Activated CD8-positive, alpha-beta memory T cell treated with anti-CD3 and anti-CD28 coated beads, Interleukin-2, amount 10 ng/mL, durations not matched to agents 7 days and 5 days (primary cell): ENCODE data around the gene MB21D2. TPM values are rescaled to one million over a fixed set of nuclear protein-coding genes. Genes with fewer than 3 reads are reported as not detected.
"Not testable (repeated sequence)": the region's sequence is repeated elsewhere in the genome, so short reads cannot be mapped to it uniquely, and the experiment has no call there.

ENCODE experiments used
- ATAC-seq: fragments of 150-1000 bp; cut with Tn5 transposase; one replicate; pipeline ENCODE4 v1.10.0; 2021; ENCODE audit warnings: moderate library complexity
- CTCF ChIA-PET: fragments of 350-600 bp; sonication (Branson Sonifier 250); formaldehyde crosslinking; loops from one replicate; lab custom pipeline; 2021; ENCODE audit warnings: antibody characterized with exemption; lab: Charles Lee
- DNase-seq: peaks from one replicate; pipeline ENCODE4 v3.0.0-alpha.2; 2020
- H3K27ac Mint-ChIP-seq: one replicate; pipeline ENCODE4 v1.8.0; 2021; ENCODE audit warnings: mild to moderate bottlenecking, mixed read lengths
- H3K27me3 Mint-ChIP-seq: one replicate; pipeline ENCODE4 v1.8.0; 2021; ENCODE audit warnings: mixed read lengths
- H3K36me3 Mint-ChIP-seq: one replicate; pipeline ENCODE4 v1.8.0; 2021; ENCODE audit warnings: mild to moderate bottlenecking, mixed read lengths
- H3K4me1 Mint-ChIP-seq: one replicate; pipeline ENCODE4 v1.8.0; 2021; ENCODE audit warnings: mixed read lengths
- H3K4me3 Mint-ChIP-seq: one replicate; pipeline ENCODE4 v1.8.0; 2021; ENCODE audit warnings: mild to moderate bottlenecking, moderate library complexity, mixed read lengths
- H3K9me3 Mint-ChIP-seq: one replicate; pipeline ENCODE4 v1.8.0; 2022; ENCODE audit warnings: low read depth, mixed read lengths
- total RNA-seq, 2 experiments: library from RNA; stranded (reverse); gene quantifications; one replicate each; pipeline ENCODE4 v1.2.3, GENCODE V29; 2021

Gene MB21D2
- total RNA-seq, 2 experiments from 2014 or later = 2.7 to 7.0 TPM

DNA sequence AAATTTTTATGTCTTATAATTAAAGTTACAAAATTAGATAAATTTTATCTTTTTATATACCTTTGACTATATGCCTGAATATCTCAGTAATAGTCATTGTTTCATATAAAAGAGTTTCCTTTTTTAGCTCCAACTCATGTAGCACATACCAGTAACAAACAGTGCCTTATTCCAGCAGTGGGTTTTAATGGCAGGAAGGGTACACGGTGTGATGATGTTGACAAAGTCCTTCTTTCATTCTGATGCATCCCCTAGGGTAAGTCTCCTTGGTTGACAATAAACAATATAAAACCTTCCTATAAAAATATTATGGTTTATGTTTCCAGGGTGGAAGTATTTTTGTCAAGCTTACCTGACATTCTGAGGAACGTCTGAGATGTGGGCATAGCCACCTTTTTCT, 113.2 kb downstream of the MB21D2 start:
- CTCF ChIA-PET = interaction anchor here (0.7 kb wide), 1 partner anchor 695 kb away, joined by 3 read pairs; no protein-coding TSS in a partner anchor
- DNase-seq = no peak

DNA sequence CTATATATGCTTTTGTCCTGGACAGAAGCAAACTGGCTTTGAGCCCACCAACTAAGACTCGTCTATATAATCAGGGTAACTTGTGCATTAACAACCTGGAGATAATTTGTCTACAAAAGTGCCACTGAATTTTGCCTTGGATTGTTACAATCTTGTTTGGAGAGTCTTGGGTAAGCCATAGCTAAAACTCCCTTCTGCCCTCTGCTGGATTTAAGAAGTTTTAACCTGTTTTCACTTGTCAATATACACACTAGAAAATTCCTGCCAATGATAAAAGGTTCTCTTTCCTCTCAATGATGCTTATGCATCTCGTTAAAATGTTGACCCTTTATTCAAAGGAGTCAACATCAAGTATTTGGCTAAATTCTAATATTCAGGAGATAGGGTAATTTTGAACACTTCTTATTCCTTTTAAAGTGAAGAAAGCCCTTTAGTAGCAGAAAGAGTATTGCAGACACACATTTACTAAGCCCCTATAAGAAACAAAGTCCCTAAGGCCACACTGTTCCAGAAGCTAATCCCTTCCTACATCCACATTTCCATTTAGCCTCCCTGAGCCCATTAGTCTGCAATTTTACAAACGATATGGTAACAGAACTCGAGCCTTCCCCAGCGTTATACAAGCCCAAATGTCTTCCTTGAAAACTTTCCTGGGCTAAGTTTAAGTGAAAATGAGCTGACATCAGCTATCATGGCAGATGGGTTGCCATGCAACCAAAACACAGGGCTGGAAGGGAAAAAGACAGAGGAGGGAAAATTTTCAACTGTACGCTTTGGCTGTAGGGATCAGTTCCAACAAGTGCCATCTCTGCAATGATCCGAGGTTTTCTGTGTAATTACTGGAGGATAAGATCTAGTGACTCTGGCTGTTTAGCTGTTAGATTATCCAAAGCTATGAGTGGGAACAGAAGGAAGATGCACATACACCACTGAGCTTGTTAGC, 114.4 kb downstream of the MB21D2 start:
- H3K4me1 Mint-ChIP-seq = no peaks in the 10 kb centered on the region
- DNase-seq (no peak), ATAC-seq (no peak)
- CTCF ChIA-PET = interaction anchor here (1.1 to 1.9 kb wide), 4 partner anchors 10 to 335 kb away, joined by 4 to 9 read pairs (median 5); no protein-coding TSS in a partner anchor
- H3K27me3 Mint-ChIP-seq = no peaks in the 10 kb centered on the region
- H3K9me3 Mint-ChIP-seq = no peaks in the 10 kb centered on the region
- no peak overlapping the region for H3K27ac Mint-ChIP-seq
- no peak overlapping the region for H3K4me3 Mint-ChIP-seq
- no peaks in the 10 kb centered on the region for H3K36me3 Mint-ChIP-seq

More for the DNA sequence above, 113.2 kb downstream of the MB21D2 start:
- Mint-ChIP-seq H3K27ac (no peak overlapping the region), H3K36me3 (no peaks in the 10 kb centered on the region), H3K27me3 (peaks cover 2% of the 10 kb centered on the region), H3K4me1 (no peaks in the 10 kb centered on the region), H3K4me3 (no peak overlapping the region), H3K9me3 (no peaks in the 10 kb centered on the region)
- no peak for ATAC-seq

DNA sequence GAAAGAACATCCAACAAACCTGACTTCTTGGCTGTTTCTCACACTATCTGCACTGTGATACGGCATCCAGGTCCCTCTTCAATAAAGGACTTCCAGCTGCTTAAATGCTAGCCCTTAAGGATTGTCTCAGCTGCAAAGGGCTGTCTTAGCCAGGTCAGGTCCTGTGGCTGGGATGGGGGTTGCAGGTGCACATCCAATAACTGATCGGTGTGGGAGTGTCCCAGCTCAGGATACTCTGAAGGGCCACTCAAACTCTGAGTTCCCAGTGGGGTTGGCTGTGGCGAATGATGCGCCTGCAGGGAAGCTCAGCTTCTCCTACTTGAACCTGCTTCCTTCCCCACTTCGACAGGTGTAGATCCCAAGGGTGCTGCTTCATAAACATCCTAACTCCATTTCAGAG, 115.7 kb downstream of the MB21D2 start:
- no peak overlapping the region for H3K4me3 Mint-ChIP-seq
- CTCF ChIA-PET = interaction anchor here (0.7 to 1.9 kb wide), 5 partner anchors 11 to 334 kb away, joined by 3 to 9 read pairs (median 3); no protein-coding TSS in a partner anchor
- no peak overlapping the region for H3K27ac Mint-ChIP-seq
- DNase-seq (no peak), ATAC-seq (no peak)
- no peaks in the 10 kb centered on the region for H3K4me1 Mint-ChIP-seq
- no peaks in the 10 kb centered on the region for H3K9me3 Mint-ChIP-seq
- no peaks in the 10 kb centered on the region for H3K27me3 Mint-ChIP-seq
- H3K36me3 Mint-ChIP-seq = no peaks in the 10 kb centered on the region

- Mint-ChIP-seq H3K4me1 (no peaks in the 10 kb centered on the region), H3K9me3 (no peaks in the 10 kb centered on the region), H3K27ac (no peak overlapping the region), H3K4me3 (no peak overlapping the region), H3K36me3 (no peaks in the 10 kb centered on the region), H3K27me3 (no peaks in the 10 kb centered on the region)
- ATAC-seq (no peak), DNase-seq (no peak)
- CTCF ChIA-PET = no interaction called here
Measured at GRCh38 chr3:192799721-192800120, 117.9 kb downstream of the MB21D2 start.

DNA sequence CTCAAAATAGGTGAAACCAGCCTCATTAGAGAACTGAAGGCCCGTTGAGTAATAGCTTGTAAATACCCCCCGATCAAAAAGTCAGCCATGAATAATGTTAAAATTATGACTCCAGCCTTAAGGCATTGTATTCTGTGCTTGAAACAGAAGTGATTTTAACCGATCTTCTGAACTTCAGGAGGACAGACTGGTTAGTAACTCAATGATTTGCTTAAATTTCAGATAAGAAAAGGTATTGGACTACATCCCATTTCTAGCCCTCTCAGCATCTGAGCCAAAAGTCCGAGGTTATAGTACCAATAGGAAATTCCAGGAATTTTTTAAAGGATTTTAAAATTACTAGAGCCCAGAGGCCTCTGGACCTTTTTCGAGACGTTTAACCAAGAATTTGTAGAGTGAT, 122.6 kb downstream of the MB21D2 start:
- H3K9me3 Mint-ChIP-seq = no peaks in the 10 kb centered on the region
- DNase-seq = no peak
- CTCF ChIA-PET = no interaction called here
- no peaks in the 10 kb centered on the region for H3K4me1 Mint-ChIP-seq
- no peak overlapping the region for H3K27ac Mint-ChIP-seq
- no peak for ATAC-seq
- no peaks in the 10 kb centered on the region for H3K27me3 Mint-ChIP-seq
- H3K36me3 Mint-ChIP-seq = no peaks in the 10 kb centered on the region
- no peak overlapping the region for H3K4me3 Mint-ChIP-seq

- Mint-ChIP-seq H3K4me3 (no peak overlapping the region), H3K27me3 (no peaks in the 10 kb centered on the region), H3K4me1 (no peaks in the 10 kb centered on the region), H3K9me3 (peaks cover 2% of the 10 kb centered on the region), H3K27ac (no peak overlapping the region), H3K36me3 (no peaks in the 10 kb centered on the region)
- DNase-seq (no peak), ATAC-seq (no peak)
- CTCF ChIA-PET = no interaction called here
Measured at GRCh38 chr3:192794216-192794615, 123.4 kb downstream of the MB21D2 start.

DNA sequence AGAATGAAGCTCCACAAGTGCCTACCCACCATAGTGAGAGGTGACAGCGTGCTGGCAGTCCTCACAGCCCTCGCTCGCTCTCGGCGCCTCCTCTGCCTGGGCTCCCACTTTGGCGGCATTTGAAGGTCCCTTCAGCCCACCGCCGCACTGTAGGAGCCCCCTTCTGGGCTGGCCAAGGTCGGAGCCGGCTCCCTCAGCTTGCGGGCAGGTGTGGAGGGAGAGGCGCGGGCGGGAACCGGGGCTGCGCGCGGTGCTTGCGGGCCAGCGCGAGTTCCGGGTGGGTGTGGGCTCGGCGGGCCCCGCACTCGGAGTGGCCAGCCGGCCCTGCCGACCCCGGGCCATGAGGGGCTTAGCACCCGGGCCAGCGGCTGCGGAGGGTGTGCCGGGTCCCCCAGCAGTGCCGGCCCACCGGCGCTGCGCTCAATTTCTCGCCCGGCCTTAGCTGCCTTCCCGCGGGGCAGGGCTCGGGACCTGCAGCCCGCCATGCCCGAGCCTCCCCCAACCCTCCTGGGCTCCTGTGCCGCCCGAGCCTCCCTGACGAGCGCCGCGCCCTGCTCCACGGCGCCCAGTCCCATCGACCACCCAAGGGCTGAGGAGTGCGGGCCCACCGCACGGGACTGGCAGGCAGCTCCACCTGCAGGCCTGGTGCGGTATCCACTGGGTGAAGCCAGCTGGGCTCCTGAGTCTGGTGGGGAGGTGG, 128.7 kb downstream of the MB21D2 start:
- not testable (repeated sequence) for H3K9me3 Mint-ChIP-seq, ATAC-seq, DNase-seq, H3K27ac Mint-ChIP-seq, H3K4me1 Mint-ChIP-seq, H3K27me3 Mint-ChIP-seq, H3K4me3 Mint-ChIP-seq, H3K36me3 Mint-ChIP-seq
- CTCF ChIA-PET = interaction anchor here (0.8 kb wide), 1 partner anchor 252 kb away, joined by 3 read pairs; no protein-coding TSS in a partner anchor

DNA sequence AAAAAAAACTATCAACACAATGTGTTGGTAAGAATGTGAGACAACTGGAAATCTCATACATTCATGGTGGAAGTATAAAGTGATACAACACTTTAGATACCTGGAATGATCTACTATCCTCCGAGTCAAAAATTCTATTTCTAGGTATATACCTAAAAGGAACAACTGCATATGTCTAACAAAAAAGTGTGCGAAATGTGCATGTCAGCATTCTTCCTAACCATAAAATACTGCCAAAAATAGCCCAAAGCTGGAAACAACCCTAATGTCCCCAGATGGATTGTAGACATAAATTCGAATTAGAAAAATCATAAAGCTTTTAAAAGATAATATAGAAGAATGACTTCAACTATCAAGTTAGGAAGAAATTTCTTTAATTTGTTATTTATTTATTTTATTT, 139.1 kb downstream of the MB21D2 start:
- no peak for ATAC-seq
- no peaks in the 10 kb centered on the region for H3K27me3 Mint-ChIP-seq
- DNase-seq = no peak
- H3K36me3 Mint-ChIP-seq = peaks cover 2% of the 10 kb centered on the region
- H3K27ac Mint-ChIP-seq = no peak overlapping the region
- H3K4me3 Mint-ChIP-seq = no peak overlapping the region
- no peaks in the 10 kb centered on the region for H3K4me1 Mint-ChIP-seq
- H3K9me3 Mint-ChIP-seq = peaks cover 9% of the 10 kb centered on the region
- CTCF ChIA-PET = no interaction called here

GRCh38 chr3:192774341-192774740, 143.3 kb downstream of the MB21D2 start:
- H3K4me1 Mint-ChIP-seq, H3K36me3 Mint-ChIP-seq, H3K27me3 Mint-ChIP-seq, CTCF ChIA-PET, H3K4me3 Mint-ChIP-seq, DNase-seq, H3K27ac Mint-ChIP-seq, ATAC-seq, H3K9me3 Mint-ChIP-seq: not testable (repeated sequence)

- Mint-ChIP-seq H3K4me3 (no peak overlapping the region), H3K27me3 (no peaks in the 10 kb centered on the region), H3K4me1 (no peaks in the 10 kb centered on the region), H3K36me3 (peaks cover 2% of the 10 kb centered on the region), H3K27ac (no peak overlapping the region), H3K9me3 (peaks cover 9% of the 10 kb centered on the region)
- DNase-seq (no peak), ATAC-seq (no peak)
- CTCF ChIA-PET = no interaction called here
Measured at GRCh38 chr3:192772240-192772894, 145.3 kb downstream of the MB21D2 start.

DNA sequence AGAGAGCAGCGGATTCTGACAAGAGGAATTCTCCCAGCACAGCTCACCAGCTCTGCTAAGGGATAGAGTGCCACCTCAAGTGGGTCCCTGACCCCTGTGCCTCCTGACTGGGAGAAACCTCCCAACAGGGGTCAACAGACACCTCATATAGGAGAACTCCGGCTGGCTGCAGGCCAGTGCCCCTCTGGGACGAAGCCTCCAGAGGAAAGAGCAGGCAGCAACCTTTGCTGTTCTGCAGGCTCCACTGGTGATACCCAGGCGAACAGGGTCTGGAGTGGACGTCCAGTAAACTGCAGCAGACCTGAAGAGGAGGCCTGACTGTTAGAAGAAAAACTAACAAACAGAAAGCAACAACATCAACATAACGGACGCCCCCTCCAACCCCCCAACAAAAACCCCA, 159.0 kb downstream of the MB21D2 start:
- Mint-ChIP-seq H3K9me3 (no peaks in the 10 kb centered on the region), H3K36me3 (no peaks in the 10 kb centered on the region), H3K27me3 (no peaks in the 10 kb centered on the region), H3K27ac (no peak overlapping the region), H3K4me3 (no peak overlapping the region), H3K4me1 (no peaks in the 10 kb centered on the region)
- no peak for DNase-seq
- ATAC-seq = no peak
- CTCF ChIA-PET = no interaction called here

GRCh38 chr3:192751148-192751547, 166.5 kb downstream of the MB21D2 start:
- H3K36me3 Mint-ChIP-seq = no peaks in the 10 kb centered on the region

DNA sequence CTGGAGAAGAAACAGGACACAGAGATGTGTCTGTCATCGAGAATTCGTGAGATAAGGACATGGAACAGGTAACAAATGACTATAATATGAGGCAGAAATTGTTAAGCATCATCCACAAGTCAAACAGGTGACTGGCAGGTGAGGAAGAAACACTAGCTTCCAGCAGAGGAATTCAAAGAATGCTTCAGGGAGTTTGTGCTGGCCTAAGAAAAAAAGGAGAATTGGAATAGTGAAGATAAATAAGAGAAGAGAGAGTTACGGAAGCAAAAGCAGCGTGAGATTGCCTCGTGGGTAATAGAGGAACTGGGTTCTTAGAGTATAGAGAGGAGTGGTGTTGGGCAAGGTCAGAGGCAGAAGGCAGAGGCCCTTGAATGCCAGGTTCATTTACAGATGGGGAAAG, 167.5 kb downstream of the MB21D2 start:
- DNase-seq = no peak
- CTCF ChIA-PET = interaction anchor here (0.7 kb wide), 1 partner anchor 336 kb away, joined by 5 read pairs; no protein-coding TSS in a partner anchor
- ATAC-seq = no peak
- Mint-ChIP-seq H3K27me3 (peaks cover 2% of the 10 kb centered on the region), H3K27ac (no peak overlapping the region), H3K9me3 (no peaks in the 10 kb centered on the region), H3K4me1 (no peaks in the 10 kb centered on the region), H3K36me3 (no peaks in the 10 kb centered on the region), H3K4me3 (no peak overlapping the region)

More at GRCh38 chr3:192751148-192751547, 166.5 kb downstream of the MB21D2 start:
- no peaks in the 10 kb centered on the region for H3K9me3 Mint-ChIP-seq
- CTCF ChIA-PET = no interaction called here
- H3K4me3 Mint-ChIP-seq = no peak overlapping the region
- ATAC-seq (no peak), DNase-seq (no peak)
- no peaks in the 10 kb centered on the region for H3K4me1 Mint-ChIP-seq
- H3K27me3 Mint-ChIP-seq = peaks cover 2% of the 10 kb centered on the region
- no peak overlapping the region for H3K27ac Mint-ChIP-seq
